SK-N-SH treated with all-trans-retinoic acid at 6 μM for 48 hours (cell line): ENCODE measurements around the gene E2F2.

Experiments used
- ATAC-seq: fragments of 200-7000 bp; cut with Tn5 transposase; 3 replicates; pipeline ENCODE4 v1.9.1; 2020; ENCODE audit warnings: mild to moderate bottlenecking, moderate library complexity
- ARNTL ChIP-seq: fragments of 450-650 bp; formaldehyde crosslinking; IDR thresholded peaks from 2 replicates; pipeline ENCODE4 v1.5.0; 2020; ENCODE audit warnings: low read depth, mild to moderate bottlenecking, moderate library complexity, borderline replicate concordance
- BACH2 ChIP-seq: fragments of 250-450 bp; sonication (Bioruptor Pico); IDR thresholded peaks from 2 replicates; pipeline ENCODE4 v1.9.0; 2021; ENCODE audit warnings: mild to moderate bottlenecking, borderline replicate concordance
- CREB5 ChIP-seq: fragments of 250-450 bp; sonication (Bioruptor Pico); IDR thresholded peaks from 2 replicates; pipeline ENCODE4 v1.5.1; 2020; ENCODE audit warnings: low read depth, mild to moderate bottlenecking, moderate library complexity
- CSDC2 ChIP-seq: fragments of 250-450 bp; sonication (Bioruptor Pico); IDR thresholded peaks from 2 replicates; pipeline ENCODE4 v1.5.0; 2020; ENCODE audit warnings: mild to moderate bottlenecking, moderate library complexity
- GLIS3 ChIP-seq: fragments of 250-450 bp; sonication (Bioruptor Pico); IDR thresholded peaks from 2 replicates; pipeline ENCODE4 v1.5.0; 2020; ENCODE audit warnings: mild to moderate bottlenecking, moderate library complexity
- ISL1 ChIP-seq: fragments of 250-450 bp; sonication (Bioruptor Pico); IDR thresholded peaks from 2 replicates; pipeline ENCODE4 v2.1.2; 2022; ENCODE audit warnings: mild to moderate bottlenecking, moderate library complexity
- OSR1 ChIP-seq: fragments of 250-450 bp; sonication (Bioruptor Pico); IDR thresholded peaks from 2 replicates; pipeline ENCODE4 v1.8.0; 2022; ENCODE audit warnings: moderate library complexity, mild to moderate bottlenecking, inconsistent platforms
- PATZ1 ChIP-seq: fragments of 250-450 bp; sonication (Bioruptor Pico); IDR thresholded peaks from 2 replicates; pipeline ENCODE4 v1.8.0; 2020; ENCODE audit warnings: mild to moderate bottlenecking, moderate library complexity, borderline replicate concordance
- POU6F1 ChIP-seq: fragments of 250-450 bp; sonication (Bioruptor Pico); IDR thresholded peaks from 2 replicates; pipeline ENCODE4 v1.8.0; 2021; ENCODE audit warnings: low read depth, mild to moderate bottlenecking, moderate library complexity, borderline replicate concordance
- PPARA ChIP-seq: fragments of 250-450 bp; sonication (Bioruptor Pico); IDR thresholded peaks from 2 replicates; pipeline ENCODE4 v1.5.0; 2020; ENCODE audit warnings: mild to moderate bottlenecking, borderline replicate concordance
- RARB ChIP-seq: fragments of 250-450 bp; sonication (Bioruptor Pico); IDR thresholded peaks from 2 replicates; pipeline ENCODE4 v1.8.0; 2021; ENCODE audit warnings: mild to moderate bottlenecking, moderate library complexity
- SNAI2 ChIP-seq: fragments of 250-450 bp; sonication (Bioruptor Pico); IDR thresholded peaks from 2 replicates; pipeline ENCODE4 v1.5.0; 2020; ENCODE audit warnings: mild to moderate bottlenecking, moderate library complexity
- TSHZ2 ChIP-seq: fragments of 250-450 bp; sonication (Bioruptor Pico); IDR thresholded peaks from 2 replicates; pipeline ENCODE4 v1.5.0; 2020; ENCODE audit warnings: mild to moderate bottlenecking, moderate library complexity
- ZC3H10 ChIP-seq: fragments of 250-450 bp; sonication (Bioruptor Pico); IDR thresholded peaks from 2 replicates; pipeline ENCODE4 v1.5.1; 2021; ENCODE audit warnings: mild to moderate bottlenecking, moderate library complexity
- ZFP3 ChIP-seq: fragments of 250-450 bp; sonication (Bioruptor Pico); IDR thresholded peaks from 2 replicates; pipeline ENCODE4 v1.5.0; 2020; ENCODE audit warnings: mild to moderate bottlenecking, moderate library complexity
- ZFP30 ChIP-seq: fragments of 450-650 bp; formaldehyde crosslinking; IDR thresholded peaks from 2 replicates; pipeline ENCODE4 v1.5.0; 2022; ENCODE audit warnings: mild to moderate bottlenecking, moderate library complexity
- ZNF565 ChIP-seq: fragments of 450-650 bp; formaldehyde crosslinking; conservative IDR thresholded peaks from 2 replicates; pipeline ENCODE4 v1.5.0; 2020; ENCODE audit warnings: low read depth, mild to moderate bottlenecking, moderate library complexity
- ZNF70 ChIP-seq: fragments of 450-650 bp; formaldehyde crosslinking; IDR thresholded peaks from 2 replicates; pipeline ENCODE4 v1.5.0; 2020; ENCODE audit warnings: mild to moderate bottlenecking, moderate library complexity
- ZNF8 ChIP-seq: fragments of 450-650 bp; formaldehyde crosslinking; IDR thresholded peaks from 2 replicates; pipeline ENCODE4 v1.5.0; 2020; ENCODE audit warnings: mild to moderate bottlenecking, moderate library complexity

E2F2 gene

GRCh38 chr1:23459338-23459757 is 71.7 kb downstream of the E2F2 start:
- TF ChIP-seq ZFP30 (CRISPR knock-in tag) (no peak), BACH2 (CRISPR knock-in tag) (no peak), SNAI2 (CRISPR knock-in tag) (no peak), ISL1 (CRISPR knock-in tag) (no peak), ZNF8 (CRISPR knock-in tag) (no peak), GLIS3 (CRISPR knock-in tag) (no peak), CSDC2 (no peak), ZNF565 (CRISPR knock-in tag) (no peak), ZNF70 (CRISPR knock-in tag) (no peak), PPARA (CRISPR knock-in tag) (no peak), ARNTL (no peak), TSHZ2 (CRISPR knock-in tag) (no peak), ZFP3 (CRISPR knock-in tag) (no peak), POU6F1 (no peak), OSR1 (CRISPR knock-in tag) (no peak), ZC3H10 (CRISPR knock-in tag) (no peak), CREB5 (CRISPR knock-in tag) (no peak), RARB (CRISPR knock-in tag) (no peak), PATZ1 (CRISPR knock-in tag) (no peak)
- TF ChIP-seq, all 23 proteins: peak for 0
- ATAC-seq = no peak
